Measurements from ENCODE around the gene NRCAM.

Gene NRCAM

DNA sequence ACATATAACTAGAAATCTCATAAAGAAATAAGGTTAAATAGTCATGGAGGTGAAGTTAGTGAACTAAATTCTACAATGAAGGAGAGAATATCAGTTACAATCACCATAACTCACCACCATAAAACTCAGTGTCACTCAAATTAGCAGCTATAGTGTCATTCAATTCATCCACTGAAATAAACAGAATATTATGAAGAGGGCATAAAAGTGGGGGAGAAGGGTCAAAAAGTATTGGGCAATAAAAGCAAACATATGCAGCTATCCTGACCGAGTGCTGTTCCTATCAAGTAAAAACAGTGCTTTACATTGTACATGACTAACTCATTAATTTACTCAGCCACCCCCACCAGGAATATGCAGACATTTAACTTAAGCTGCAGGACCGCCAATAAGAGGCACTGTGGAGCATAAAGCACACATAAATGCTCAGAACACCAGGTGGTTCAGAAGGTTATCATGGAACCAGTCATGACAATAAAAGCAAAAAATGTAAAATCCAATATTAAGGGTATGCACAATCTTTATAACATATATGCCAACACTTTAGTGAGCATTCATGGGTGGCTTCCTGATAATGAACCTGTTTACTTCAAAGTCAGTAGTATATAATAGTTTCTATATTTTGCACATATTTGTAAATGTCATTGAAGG is 230.6 kb downstream of the NRCAM start:
- Histone ChIP-seq H3K9me3 (no peaks in the 10 kb centered on the region), H3K4me3 (no peak overlapping the region), H3K4me1 (no peaks in the 10 kb centered on the region), H3K36me3 (replicated peaks) (no peaks in the 10 kb centered on the region), H3K27me3 (ENCODE audit: low read depth) (no peaks in the 10 kb centered on the region)
- DNase-seq (ENCODE audit: low spot score in 2 of 2) = no peak
- in situ Hi-C loops (cut with MboI; ENCODE audit: low sequenced_read_pairs) = no loop called here

GRCh38 chr7:108224387-108224786 is 231.8 kb downstream of the NRCAM start:
- DNase-seq (ENCODE audit: low spot score in 2 of 2) = no peak
- no peaks in the 10 kb centered on the region for H3K36me3 ChIP-seq (replicated peaks)
- H3K4me1 ChIP-seq = no peaks in the 10 kb centered on the region
- no peaks in the 10 kb centered on the region for H3K27me3 ChIP-seq (ENCODE audit: low read depth)
- no peaks in the 10 kb centered on the region for H3K9me3 ChIP-seq
- in situ Hi-C loops (cut with MboI; ENCODE audit: low sequenced_read_pairs) = no loop called here
- no peak overlapping the region for H3K4me3 ChIP-seq

DNA sequence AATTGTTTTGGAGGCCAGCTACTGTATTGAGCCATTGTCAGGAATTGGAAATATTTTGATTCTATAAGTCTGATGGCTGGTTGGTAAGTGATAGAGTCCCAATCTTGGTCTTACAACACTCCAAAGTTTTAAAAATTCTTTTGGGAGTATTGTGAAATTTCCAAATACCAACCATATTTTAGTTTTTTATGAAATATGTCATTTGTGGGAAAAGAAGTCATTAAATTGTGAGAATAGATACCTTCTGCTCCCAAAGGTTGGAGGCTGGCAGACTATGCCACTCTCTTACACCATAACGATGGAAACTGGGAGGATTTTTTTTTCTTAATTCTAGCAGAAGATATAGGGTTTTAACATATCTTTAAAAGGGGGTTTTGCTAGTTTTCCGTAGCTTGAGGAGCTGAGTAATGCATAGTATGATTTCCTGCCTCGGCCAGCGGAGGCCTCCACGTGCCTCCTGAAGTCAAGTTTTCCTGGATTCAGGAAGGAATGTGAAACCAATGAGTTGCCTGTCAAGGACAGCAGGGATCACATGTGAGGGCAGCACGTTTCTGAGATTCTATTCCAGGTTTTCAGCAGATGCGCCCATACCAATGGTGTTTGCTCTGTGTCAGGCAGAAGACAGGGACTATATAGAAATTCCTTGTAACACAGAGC is 233.9 kb downstream of the NRCAM start:
- Histone ChIP-seq H3K4me1 (no peaks in the 10 kb centered on the region), H3K4me3 (no peak overlapping the region), H3K9me3 (no peaks in the 10 kb centered on the region), H3K27me3 (ENCODE audit: low read depth) (no peaks in the 10 kb centered on the region), H3K36me3 (replicated peaks) (no peaks in the 10 kb centered on the region)
- in situ Hi-C loops (cut with MboI; ENCODE audit: low sequenced_read_pairs) = no loop called here
- DNase-seq (ENCODE audit: low spot score in 2 of 2) = no peak

GRCh38 chr7:108211382-108212201 is 244.6 kb downstream of the NRCAM start:
- Histone ChIP-seq H3K4me1 (peaks cover 2% of the 10 kb centered on the region), H3K27me3 (ENCODE audit: low read depth) (no peaks in the 10 kb centered on the region), H3K9me3 (peaks cover 2% of the 10 kb centered on the region; the same call in 1 of the 2 replicates), H3K4me3 (no peak overlapping the region), H3K36me3 (replicated peaks) (no peaks in the 10 kb centered on the region)
- peak in 1 of 2 experiments; percentile 44 for DNase-seq (ENCODE audit: low spot score in 2 of 2)
- in situ Hi-C loops (cut with MboI; ENCODE audit: low sequenced_read_pairs) = no loop called here

DNA sequence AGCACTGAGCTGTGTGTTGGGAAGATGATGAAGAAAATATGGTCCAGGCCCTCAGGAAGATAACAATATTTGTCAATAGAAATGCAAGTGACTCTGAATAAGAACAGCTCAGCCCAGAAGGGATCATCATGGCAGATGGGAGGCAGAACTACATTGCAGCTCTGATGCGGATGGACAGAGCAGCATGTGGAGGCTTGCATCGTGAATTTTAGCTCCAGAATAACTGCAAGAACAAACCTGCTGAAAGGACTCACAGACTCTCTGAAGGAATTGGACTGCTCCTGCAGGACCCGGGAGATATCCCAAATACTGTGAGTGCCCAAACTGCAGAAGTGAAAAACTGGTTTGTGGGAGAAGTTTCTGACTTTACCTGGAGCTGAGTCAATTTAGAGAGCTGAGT is 245.4 kb downstream of the NRCAM start:
- Histone ChIP-seq H3K27me3 (ENCODE audit: low read depth) (no peaks in the 10 kb centered on the region), H3K4me3 (no peak overlapping the region), H3K36me3 (replicated peaks) (no peaks in the 10 kb centered on the region), H3K9me3 (peaks cover 2% of the 10 kb centered on the region; the same call in 1 of the 2 replicates), H3K4me1 (peaks cover 2% of the 10 kb centered on the region)
- DNase-seq (ENCODE audit: low spot score in 2 of 2) = no peak
- in situ Hi-C loops (cut with MboI; ENCODE audit: low sequenced_read_pairs) = no loop called here

DNA sequence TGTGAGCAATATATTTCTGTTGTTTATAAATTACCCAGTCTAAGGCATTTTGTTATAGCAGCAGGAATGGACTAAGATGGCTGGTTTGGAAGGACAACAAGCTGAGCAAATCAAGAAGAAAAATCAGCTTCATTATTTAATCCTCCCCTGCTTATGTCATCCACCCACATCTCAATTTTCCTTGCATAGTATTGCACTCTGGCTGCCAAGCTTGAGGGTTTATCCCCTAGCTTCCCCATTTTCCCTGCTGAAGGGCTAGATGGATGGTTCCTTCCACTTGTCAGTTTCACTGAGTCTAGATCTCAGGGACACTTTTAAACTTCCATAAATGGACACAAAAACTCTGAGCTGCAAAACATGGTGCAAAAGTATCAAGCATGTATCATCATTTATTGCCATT is 250.9 kb downstream of the NRCAM start:
- no peaks in the 10 kb centered on the region for H3K4me1 ChIP-seq
- no peak for DNase-seq (ENCODE audit: low spot score in 2 of 2)
- no peaks in the 10 kb centered on the region for H3K27me3 ChIP-seq (ENCODE audit: low read depth)

GRCh38 chr7:108204281-108204796 is 251.9 kb downstream of the NRCAM start:
- Histone ChIP-seq H3K4me1 (no peaks in the 10 kb centered on the region), H3K27me3 (ENCODE audit: low read depth) (no peaks in the 10 kb centered on the region), H3K4me3 (no peak overlapping the region), H3K36me3 (replicated peaks) (no peaks in the 10 kb centered on the region), H3K9me3 (no peaks in the 10 kb centered on the region)
- in situ Hi-C loops (cut with MboI; ENCODE audit: low sequenced_read_pairs) = no loop called here
- no peak for DNase-seq (ENCODE audit: low spot score in 2 of 2)

More for the DNA sequence above, 250.9 kb downstream of the NRCAM start:
- Histone ChIP-seq H3K4me3 (no peak overlapping the region), H3K9me3 (no peaks in the 10 kb centered on the region), H3K36me3 (replicated peaks) (no peaks in the 10 kb centered on the region)
- in situ Hi-C loops (cut with MboI; ENCODE audit: low sequenced_read_pairs) = no loop called here

DNA sequence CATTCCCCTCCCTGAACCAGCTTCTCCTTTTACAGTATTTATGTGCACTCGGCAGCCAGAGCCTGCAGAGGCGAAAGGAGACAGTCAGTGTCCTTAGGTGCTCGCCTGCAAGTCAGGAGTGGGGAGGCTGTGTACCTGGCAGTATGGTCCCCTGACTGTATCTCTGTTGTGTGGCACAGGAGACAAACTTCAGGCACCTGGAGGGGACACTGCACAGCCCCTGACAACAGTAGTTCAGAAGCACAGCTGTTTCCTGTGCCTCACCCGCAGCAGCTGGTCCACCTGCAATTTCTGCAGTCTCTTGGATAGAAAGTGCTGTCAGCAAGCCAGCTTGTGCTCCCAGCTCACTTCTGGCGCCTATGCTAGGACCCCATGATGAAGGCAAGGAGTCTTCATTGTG is 252.7 kb downstream of the NRCAM start:
- in situ Hi-C loops (cut with MboI; ENCODE audit: low sequenced_read_pairs) = no loop called here
- no peaks in the 10 kb centered on the region for H3K27me3 ChIP-seq (ENCODE audit: low read depth)
- DNase-seq (ENCODE audit: low spot score in 2 of 2) = no peak
- no peaks in the 10 kb centered on the region for H3K4me1 ChIP-seq
- no peaks in the 10 kb centered on the region for H3K36me3 ChIP-seq (replicated peaks)
- H3K4me3 ChIP-seq = no peak overlapping the region
- H3K9me3 ChIP-seq = no peaks in the 10 kb centered on the region

GRCh38 chr7:108202743-108203142 is 253.5 kb downstream of the NRCAM start:
- H3K4me1 ChIP-seq = no peaks in the 10 kb centered on the region
- H3K27me3 ChIP-seq (ENCODE audit: low read depth) = no peaks in the 10 kb centered on the region
- no peak overlapping the region for H3K4me3 ChIP-seq
- no peaks in the 10 kb centered on the region for H3K9me3 ChIP-seq
- in situ Hi-C loops (cut with MboI; ENCODE audit: low sequenced_read_pairs) = no loop called here
- no peaks in the 10 kb centered on the region for H3K36me3 ChIP-seq (replicated peaks)
- DNase-seq (ENCODE audit: low spot score in 2 of 2) = no peak

- no peaks in the 10 kb centered on the region for H3K36me3 ChIP-seq (replicated peaks)
- in situ Hi-C loops (cut with MboI; ENCODE audit: low sequenced_read_pairs) = no loop called here
- no peaks in the 10 kb centered on the region for H3K4me1 ChIP-seq
- H3K9me3 ChIP-seq = no peaks in the 10 kb centered on the region
- no peak for DNase-seq (ENCODE audit: low spot score in 2 of 2)
- H3K4me3 ChIP-seq = no peak overlapping the region
- no peaks in the 10 kb centered on the region for H3K27me3 ChIP-seq (ENCODE audit: low read depth)
These were observed 254.5 kb downstream of the NRCAM start for GRCh38 chr7:108201766-108202165.

DNA sequence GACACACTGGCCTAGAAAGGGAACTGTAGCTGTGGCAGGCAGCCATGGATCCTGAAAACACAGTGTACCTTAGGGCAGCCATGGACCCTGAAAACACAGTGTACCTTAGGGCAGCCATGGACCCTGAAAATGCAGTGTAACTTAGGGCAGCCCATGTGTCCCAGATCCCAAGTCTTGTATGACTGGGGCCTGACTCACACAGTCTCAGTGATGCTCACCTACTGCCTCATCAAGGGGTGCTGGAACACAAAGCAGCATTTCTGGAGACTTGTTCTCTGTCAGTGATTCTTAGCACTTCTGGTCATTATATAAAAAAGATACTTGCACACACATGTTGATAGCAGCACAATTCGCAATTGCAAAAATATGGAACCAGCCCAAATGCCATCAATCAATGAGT is 255.9 kb downstream of the NRCAM start:
- in situ Hi-C loops (cut with MboI; ENCODE audit: low sequenced_read_pairs) = no loop called here
- H3K27me3 ChIP-seq (ENCODE audit: low read depth) = no peaks in the 10 kb centered on the region
- no peak for DNase-seq (ENCODE audit: low spot score in 2 of 2)
- H3K4me1 ChIP-seq = no peaks in the 10 kb centered on the region
- H3K9me3 ChIP-seq = no peaks in the 10 kb centered on the region
- H3K4me3 ChIP-seq = no peak overlapping the region
- H3K36me3 ChIP-seq (replicated peaks) = no peaks in the 10 kb centered on the region

- H3K36me3 ChIP-seq (replicated peaks) = no peaks in the 10 kb centered on the region
- in situ Hi-C loops (cut with MboI; ENCODE audit: low sequenced_read_pairs) = no loop called here
- DNase-seq (ENCODE audit: low spot score in 2 of 2) = no peak
- no peaks in the 10 kb centered on the region for H3K9me3 ChIP-seq
- no peaks in the 10 kb centered on the region for H3K27me3 ChIP-seq (ENCODE audit: low read depth)
- H3K4me3 ChIP-seq = no peak overlapping the region
- no peaks in the 10 kb centered on the region for H3K4me1 ChIP-seq
These were observed 258.7 kb downstream of the NRCAM start for GRCh38 chr7:108197371-108198091.

- in situ Hi-C loops (cut with MboI; ENCODE audit: low sequenced_read_pairs) = no loop called here
- Histone ChIP-seq H3K27me3 (ENCODE audit: low read depth) (no peaks in the 10 kb centered on the region), H3K4me3 (no peak overlapping the region), H3K9me3 (no peaks in the 10 kb centered on the region), H3K36me3 (replicated peaks) (no peaks in the 10 kb centered on the region), H3K4me1 (no peaks in the 10 kb centered on the region)
- DNase-seq (ENCODE audit: low spot score in 2 of 2) = no peak
These were observed 260.2 kb downstream of the NRCAM start for GRCh38 chr7:108196004-108196403.

Data from HAP-1 (cell line).